ENCODE measurements around the gene MARK1.

The MARK1 gene

DNA sequence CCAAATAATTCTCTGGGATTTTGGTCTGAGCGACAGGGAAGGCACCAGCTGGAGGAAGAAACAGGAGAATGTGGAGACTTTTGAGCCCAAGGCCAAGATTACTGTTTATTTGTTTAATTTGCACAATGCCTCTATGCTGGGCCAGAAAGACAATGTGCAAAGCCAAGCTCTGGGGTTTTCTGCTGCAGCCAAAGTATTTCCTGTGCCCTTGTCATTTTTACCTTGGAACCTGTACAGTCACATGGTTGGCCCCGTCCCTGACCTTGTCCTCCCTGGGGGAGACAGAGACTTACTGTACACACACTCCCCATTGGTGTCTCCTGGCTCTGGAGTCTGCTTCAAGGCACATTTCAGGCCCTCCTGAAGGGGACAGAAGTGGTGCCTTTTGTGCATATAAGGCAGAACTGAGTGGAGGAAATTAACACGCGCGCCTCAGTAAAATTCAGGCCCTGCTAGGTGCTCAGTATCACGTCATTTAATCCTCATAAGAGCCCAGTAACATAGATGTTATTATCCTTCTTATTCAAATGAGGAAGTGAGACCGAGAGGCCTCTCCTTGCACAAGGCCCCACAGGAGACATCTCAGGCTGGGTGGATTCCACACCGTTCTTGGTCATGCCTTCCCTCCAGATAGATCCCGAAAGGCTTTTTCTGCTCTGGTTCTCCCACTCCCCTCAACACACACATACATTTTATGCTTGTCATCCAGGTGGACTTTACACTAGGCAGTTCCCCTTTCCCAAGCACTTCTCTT, 183.3 kb downstream of the MARK1 start:
- DNase-seq (ENCODE audit: low spot score): no peak
